Caco-2 (cell line): ENCODE results near the gene NMNAT3. TPM values are rescaled to one million over a fixed set of nuclear protein-coding genes. Genes with fewer than 3 reads are reported as not detected.
A peak's percentile ranks its signal among the peaks of the same experiment; 100 is the strongest.

Source experiments
- BruUV-seq: library from RNA; stranded (reverse); fragments of 400-500 nt; replicated peaks from 2 replicates; lab custom pipeline; 2021; lab: Mats Ljungman, UMichigan
- CTCF ChIA-PET: fragments of 300-600 bp; sonication (Branson Sonifier 250); formaldehyde crosslinking; loops from one replicate; lab custom pipeline; 2022; ENCODE audit warnings: antibody characterized with exemption; lab: Charles Lee
- POLR2A ChIA-PET: fragments of 300-600 bp; sonication (Branson Sonifier 250); formaldehyde crosslinking; loops from one replicate; lab custom pipeline; 2022; ENCODE audit warnings: antibody characterized with exemption; lab: Charles Lee
- DNase-seq, 2 experiments: peaks; one replicate each; pipeline versions ENCODE4 v3.0.0 to v3.0.0-alpha.2; 2020 to 2022
- H3K27me3 ChIP-seq: replicated peaks from 2 replicates; pipeline ENCODE4 v1.6.0; 2011; ENCODE audit warnings: low read length; ENCODE audit not compliant: control insufficient read depth, insufficient read depth
- H3K36me3 ChIP-seq: 2 replicates; pipeline ENCODE4 v1.5.1; 2011; ENCODE audit warnings: low read length; ENCODE audit not compliant: control insufficient read depth, insufficient read depth
- H3K4me1 ChIP-seq: fragments of 250-450 bp; sonication (Bioruptor Pico); 2 replicates; pipeline ENCODE4 v1.5.1; 2020; ENCODE audit warnings: mild to moderate bottlenecking
- H3K4me3 ChIP-seq: 2 replicates; pipeline ENCODE4 v1.5.1; 2011; ENCODE audit warnings: low read depth, mild to moderate bottlenecking, control low read depth, low read length
- H3K9me3 ChIP-seq: fragments of 250-450 bp; sonication (Bioruptor Pico); 2 replicates; pipeline ENCODE4 v1.5.1; 2020; ENCODE audit warnings: mild to moderate bottlenecking, moderate library complexity
- H3K27ac Mint-ChIP-seq: one replicate; pipeline ENCODE4 v1.8.0; 2022; ENCODE audit warnings: mixed read lengths; ENCODE audit not compliant: unreplicated experiment
- H3K27me3 Mint-ChIP-seq: one replicate; pipeline ENCODE4 v1.8.0; 2022; ENCODE audit warnings: mixed read lengths; ENCODE audit not compliant: insufficient read depth, unreplicated experiment
- H3K36me3 Mint-ChIP-seq: one replicate; pipeline ENCODE4 v1.8.0; 2022; ENCODE audit warnings: mild to moderate bottlenecking, mixed read lengths; ENCODE audit not compliant: insufficient read depth, unreplicated experiment
- H3K4me1 Mint-ChIP-seq: one replicate; pipeline ENCODE4 v1.8.0; 2022; ENCODE audit warnings: low read depth, mixed read lengths; ENCODE audit not compliant: unreplicated experiment
- H3K4me3 Mint-ChIP-seq: one replicate; pipeline ENCODE4 v1.8.0; 2022; ENCODE audit warnings: mild to moderate bottlenecking, moderate library complexity, mixed read lengths; ENCODE audit not compliant: unreplicated experiment
- H3K9me3 Mint-ChIP-seq: one replicate; pipeline ENCODE4 v1.8.0; 2022; ENCODE audit warnings: mixed read lengths; ENCODE audit not compliant: unreplicated experiment
- intact Hi-C: fragments of 100-400 bp; cut with micrococcal nuclease; formaldehyde crosslinking; loops from one replicate; pipeline ENCODE4 v1.10.0; 2022; ENCODE audit not compliant: unreplicated experiment
- total RNA-seq: library from RNA; stranded (reverse); gene quantifications from 2 replicates; pipeline ENCODE4 v1.2.3, GENCODE V29; 2022
- TF ChIP-seq, protein P1 (sequence below), 2 experiments: fragments of 200-600 bp in 1 of 2; IDR thresholded peaks; 1 replicate in 1 of 2; 2 replicates in 1 of 2; pipeline versions ENCODE4 v1.5.1 to v1.8.0; 2011 to 2022; ENCODE audit warnings: antibody characterized with exemption in 1 of 2, control low read depth in 1 of 2, inconsistent platforms in 1 of 2, low read depth in 1 of 2, low read length in 1 of 2, mild to moderate bottlenecking in 1 of 2, moderate library complexity in 1 of 2; ENCODE audit not compliant: insufficient read depth in 1 of 2, severe bottlenecking in 1 of 2, unreplicated experiment in 1 of 2

NMNAT3 gene
- total RNA-seq, 1 experiment from 2014 or later = 17.6 TPM

DNA sequence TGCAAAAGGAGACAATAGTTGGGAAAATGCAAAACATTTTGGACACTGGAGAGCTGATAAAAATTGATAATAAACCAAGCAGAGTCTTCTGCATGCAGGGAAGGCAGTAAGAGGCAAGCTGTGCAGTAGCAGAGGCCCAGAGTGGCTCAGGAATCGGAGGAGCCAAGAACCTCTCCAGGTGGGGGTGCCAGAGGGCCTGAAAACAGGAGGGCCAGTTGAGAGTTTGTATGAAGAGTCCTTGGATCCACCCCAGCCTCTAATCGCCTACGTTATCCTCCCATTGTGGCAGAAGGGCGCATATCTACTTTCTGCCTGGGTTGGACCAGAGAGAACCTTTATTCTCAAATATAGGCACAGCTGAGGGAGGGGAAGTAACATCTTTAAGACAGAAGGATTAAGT, 89.3 kb downstream of the NMNAT3 start:
- peaks cover 12% of the 10 kb centered on the region for H3K4me1 Mint-ChIP-seq
- Histone ChIP-seq H3K4me3 (no peak overlapping the region), H3K27me3 (no peaks in the 10 kb centered on the region), H3K9me3 (no peaks in the 10 kb centered on the region), H3K36me3 (no peaks in the 10 kb centered on the region), H3K4me1 (no peaks in the 10 kb centered on the region; the same call in 1 of the 2 replicates)
- no peaks in the 10 kb centered on the region for H3K9me3 Mint-ChIP-seq
- intact Hi-C loops = loop anchor here (1.0 to 2.0 kb wide), 4 partner anchors 41 to 346 kb away; partner anchors contain the start of gene NMNAT3
- no peak overlapping the region for H3K4me3 Mint-ChIP-seq
- POLR2A ChIA-PET = no interaction called here
- CTCF ChIA-PET = interaction anchor here (1.1 kb wide), 1 partner anchor 9 kb away, joined by 4 read pairs; no protein-coding TSS in a partner anchor
- peak; percentile 63 to 71 for DNase-seq
- TF ChIP-seq, protein P1, sequence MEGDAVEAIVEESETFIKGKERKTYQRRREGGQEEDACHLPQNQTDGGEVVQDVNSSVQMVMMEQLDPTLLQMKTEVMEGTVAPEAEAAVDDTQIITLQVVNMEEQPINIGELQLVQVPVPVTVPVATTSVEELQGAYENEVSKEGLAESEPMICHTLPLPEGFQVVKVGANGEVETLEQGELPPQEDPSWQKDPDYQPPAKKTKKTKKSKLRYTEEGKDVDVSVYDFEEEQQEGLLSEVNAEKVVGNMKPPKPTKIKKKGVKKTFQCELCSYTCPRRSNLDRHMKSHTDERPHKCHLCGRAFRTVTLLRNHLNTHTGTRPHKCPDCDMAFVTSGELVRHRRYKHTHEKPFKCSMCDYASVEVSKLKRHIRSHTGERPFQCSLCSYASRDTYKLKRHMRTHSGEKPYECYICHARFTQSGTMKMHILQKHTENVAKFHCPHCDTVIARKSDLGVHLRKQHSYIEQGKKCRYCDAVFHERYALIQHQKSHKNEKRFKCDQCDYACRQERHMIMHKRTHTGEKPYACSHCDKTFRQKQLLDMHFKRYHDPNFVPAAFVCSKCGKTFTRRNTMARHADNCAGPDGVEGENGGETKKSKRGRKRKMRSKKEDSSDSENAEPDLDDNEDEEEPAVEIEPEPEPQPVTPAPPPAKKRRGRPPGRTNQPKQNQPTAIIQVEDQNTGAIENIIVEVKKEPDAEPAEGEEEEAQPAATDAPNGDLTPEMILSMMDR (IDR thresholded peaks at IDR 0.05; ENCODE audit: insufficient read depth in 1 of 2, low read depth in 1 of 2, low read length in 1 of 2, severe bottlenecking in 1 of 2, unreplicated experiment in 1 of 2) = peak; percentile 36 to 58
- H3K36me3 Mint-ChIP-seq = peaks cover 14% of the 10 kb centered on the region
- BruUV-seq = no TSS peak
- no peaks in the 10 kb centered on the region for H3K27me3 Mint-ChIP-seq
- no peak overlapping the region for H3K27ac Mint-ChIP-seq

DNA sequence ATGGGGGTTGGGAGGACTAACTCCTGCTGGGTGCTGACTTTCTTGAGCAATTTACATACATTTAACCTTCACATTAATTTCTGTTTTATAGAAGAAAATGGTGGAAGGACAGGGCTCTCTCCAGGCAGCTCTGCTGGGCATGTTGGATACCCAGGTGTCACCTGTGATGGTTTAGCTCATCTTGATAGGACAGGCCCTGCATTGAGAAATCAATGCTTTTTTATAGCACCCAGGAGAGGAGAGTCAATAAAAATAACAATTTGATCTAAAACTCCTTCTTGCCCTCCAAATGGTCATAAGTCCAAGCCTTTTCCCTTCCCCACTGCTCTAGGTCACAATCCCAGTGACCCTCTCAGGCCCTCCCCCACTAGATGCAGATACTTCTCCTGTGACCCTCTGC, 90.0 kb downstream of the NMNAT3 start:
- H3K27me3 Mint-ChIP-seq = no peaks in the 10 kb centered on the region
- CTCF ChIA-PET = interaction anchor here (1.1 kb wide), 1 partner anchor 10 kb away, joined by 4 read pairs; no protein-coding TSS in a partner anchor

DNA sequence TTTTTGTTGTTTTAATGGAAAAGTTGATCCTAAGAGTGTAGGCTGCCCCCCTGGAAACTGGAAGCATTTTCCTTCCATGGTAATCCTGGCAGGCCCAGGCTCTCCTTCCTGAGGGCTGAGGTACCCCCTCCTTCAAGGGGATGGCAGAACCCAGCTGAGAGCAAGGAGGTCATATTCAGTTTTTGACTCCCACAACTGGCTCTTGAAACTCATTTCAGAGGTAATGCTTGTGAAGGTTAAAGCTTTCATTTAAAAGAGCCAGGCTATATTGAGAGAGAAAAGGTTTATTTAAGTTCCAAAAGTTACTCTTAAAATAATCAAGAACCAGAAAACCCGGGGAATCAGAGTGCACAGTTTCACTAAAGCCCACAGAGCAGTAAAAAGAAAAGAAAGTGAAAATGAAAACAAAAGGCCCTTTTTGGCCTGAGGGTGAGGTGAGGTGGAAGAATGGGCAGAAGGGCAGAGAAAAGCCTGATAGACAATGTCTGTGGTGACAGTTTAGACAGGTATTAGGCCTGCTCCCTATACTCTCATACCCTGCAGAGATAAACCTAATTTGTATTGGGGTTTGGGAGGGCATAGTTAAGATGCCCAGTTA, 91.3 kb downstream of the NMNAT3 start:
- BruUV-seq = no TSS peak
- peaks cover 14% of the 10 kb centered on the region for H3K36me3 Mint-ChIP-seq
- TF ChIP-seq, protein P1 (IDR thresholded peaks at IDR 0.05; ENCODE audit: insufficient read depth in 1 of 2, low read depth in 1 of 2, low read length in 1 of 2, severe bottlenecking in 1 of 2, unreplicated experiment in 1 of 2) = no peak
- H3K27me3 Mint-ChIP-seq = no peaks in the 10 kb centered on the region
- Histone ChIP-seq H3K27me3 (no peaks in the 10 kb centered on the region), H3K4me1 (no peaks in the 10 kb centered on the region; the same call in 1 of the 2 replicates), H3K4me3 (no peak overlapping the region), H3K36me3 (no peaks in the 10 kb centered on the region), H3K9me3 (no peaks in the 10 kb centered on the region)
- no peak overlapping the region for H3K4me3 Mint-ChIP-seq
- H3K4me1 Mint-ChIP-seq = peaks cover 12% of the 10 kb centered on the region
- no peaks in the 10 kb centered on the region for H3K9me3 Mint-ChIP-seq
- DNase-seq = no peak
- no peak overlapping the region for H3K27ac Mint-ChIP-seq
- POLR2A ChIA-PET = no interaction called here
- intact Hi-C loops = no loop called here
- CTCF ChIA-PET = no interaction called here

More for the DNA sequence above, 90.0 kb downstream of the NMNAT3 start:
- H3K4me3 ChIP-seq = no peak overlapping the region
- no peaks in the 10 kb centered on the region for H3K36me3 ChIP-seq
- intact Hi-C loops = loop anchor here (1.0 to 2.0 kb wide), 4 partner anchors 42 to 347 kb away; partner anchors contain the start of gene NMNAT3
- H3K9me3 ChIP-seq = no peaks in the 10 kb centered on the region
- no peaks in the 10 kb centered on the region; the same call in 1 of the 2 replicates for H3K4me1 ChIP-seq
- Mint-ChIP-seq H3K4me1 (peaks cover 12% of the 10 kb centered on the region), H3K27ac (no peak overlapping the region), H3K4me3 (no peak overlapping the region), H3K36me3 (peaks cover 14% of the 10 kb centered on the region), H3K9me3 (no peaks in the 10 kb centered on the region)
- no peaks in the 10 kb centered on the region for H3K27me3 ChIP-seq
- POLR2A ChIA-PET = no interaction called here
- no TSS peak for BruUV-seq
- TF ChIP-seq, protein P1 (IDR thresholded peaks at IDR 0.05; ENCODE audit: insufficient read depth in 1 of 2, low read depth in 1 of 2, low read length in 1 of 2, severe bottlenecking in 1 of 2, unreplicated experiment in 1 of 2) = no peak
- DNase-seq = no peak
